HG03521 (cell line): Measurements from ENCODE around the gene AGA.

ENCODE experiments used
- ATAC-seq: cut with Tn5 transposase; IDR thresholded peaks from one replicate; pipeline ENCODE4 v1.9.1; 2021; ENCODE audit warnings: mild to moderate bottlenecking, moderate library complexity; ENCODE audit not compliant: unreplicated experiment

AGA gene

GRCh38 chr4:177447417-177448004, 5.3 kb upstream of the AGA start:
- no peak for ATAC-seq

- ATAC-seq: no peak
These were observed 4.3 kb upstream of the AGA start for GRCh38 chr4:177446586-177446985.

- ATAC-seq: no peak
These were observed 2.9 kb upstream of the AGA start for GRCh38 chr4:177444911-177445736.

GRCh38 chr4:177441061-177441802, 1.0 kb downstream of the AGA start:
- peak; percentile 32 for ATAC-seq

- no peak for ATAC-seq
These were observed 5.8 kb downstream of the AGA start for GRCh38 chr4:177436456-177436855.

GRCh38 chr4:177434667-177435066, 7.6 kb downstream of the AGA start:
- no peak for ATAC-seq

GRCh38 chr4:177427192-177427591, 15.0 kb downstream of the AGA start:
- ATAC-seq: no peak

- no peak for ATAC-seq
These were observed 22.8 kb downstream of the AGA start for GRCh38 chr4:177419434-177419833.

GRCh38 chr4:177413656-177414055, 28.6 kb downstream of the AGA start:
- ATAC-seq: no peak

GRCh38 chr4:177413076-177413475, 29.2 kb downstream of the AGA start:
- no peak for ATAC-seq

- no peak for ATAC-seq
These were observed 30.2 kb downstream of the AGA start for GRCh38 chr4:177411996-177412395.

- ATAC-seq: no peak
These were observed 31.7 kb downstream of the AGA start for GRCh38 chr4:177410566-177410965.

GRCh38 chr4:177408023-177408422, 34.2 kb downstream of the AGA start:
- no peak for ATAC-seq

- ATAC-seq: no peak
These were observed 36.7 kb downstream of the AGA start for GRCh38 chr4:177405508-177405907.

GRCh38 chr4:177404986-177405385, 37.3 kb downstream of the AGA start:
- no peak for ATAC-seq

- ATAC-seq: no peak
These were observed 37.9 kb downstream of the AGA start for GRCh38 chr4:177404342-177404741.

- no peak for ATAC-seq
These were observed 38.5 kb downstream of the AGA start for GRCh38 chr4:177403746-177404145.

GRCh38 chr4:177401658-177402273, 40.5 kb downstream of the AGA start:
- no peak for ATAC-seq

- ATAC-seq: no peak
These were observed 42.2 kb downstream of the AGA start for GRCh38 chr4:177400030-177400429.

GRCh38 chr4:177396352-177396751, 45.9 kb downstream of the AGA start:
- no peak for ATAC-seq

- ATAC-seq: peak; percentile 60
These were observed 49.0 kb downstream of the AGA start for GRCh38 chr4:177393236-177393635.
